ENCODE results near the gene RPL18. TPM values are rescaled to one million over a fixed set of nuclear protein-coding genes. Genes with fewer than 3 reads are reported as not detected.

RPL18 gene
- 3,160 to 3,604 TPM (median 3,243 TPM) in 5 replicates for total RNA-seq (2022; extraction: Qiagen RNA extraction; ENCODE audit: low read depth)

GRCh38 chr19:48618916-48619691 lies at the start of gene RPL18, which contains the start of gene SPHK2:
Gene RPL18, minus strand, starts transcription at chr19:48619178. Its CDS starts 35 bp downstream, at chr19:48619143.
Gene SPHK2, plus strand, starts transcription at chr19:48619506. Its CDS starts 1,009 bp downstream, at chr19:48620515.

GRCh38 chr19:48646001-48646721 lies 27.2 kb upstream of the RPL18 start, which contains the start of gene CA11:
Gene CA11, minus strand, starts transcription at chr19:48646187. Its CDS starts 555 bp downstream, at chr19:48645632.

GRCh38 chr19:48636859-48637448 lies 18.0 kb upstream of the RPL18 start, which contains the start of gene DBP:
Gene DBP, minus strand, starts transcription at chr19:48637379. Its CDS starts 385 bp downstream, at chr19:48636994.

GRCh38 chr19:48614436-48615230 lies 4.3 kb downstream of the RPL18 start, which contains the start of gene FAM83E:
Gene FAM83E, minus strand, starts transcription at chr19:48615076. Its CDS starts 1,704 bp downstream, at chr19:48613372.

GRCh38 chr19:48606463-48607358 lies 12.3 kb downstream of the RPL18 start, which contains the start of gene SPACA4:
Gene SPACA4, plus strand, starts transcription at chr19:48606742. Its CDS starts 237 bp downstream, at chr19:48606979.

Other genes starting within 250 kb of the RPL18 start
- gene KDELR1, start 227.6 kb downstream of the RPL18 start, total RNA-seq (2022; extraction: Qiagen RNA extraction; ENCODE audit: low read depth), result 354 to 463 TPM (median 436 TPM) in 5 replicates
- gene GRIN2D, start 225.5 kb downstream of the RPL18 start, total RNA-seq (2022; extraction: Qiagen RNA extraction; ENCODE audit: low read depth), result 7.3 to 11.8 TPM (median 10.0 TPM) in 5 replicates
- 111 to 131 TPM (median 121 TPM) in 5 replicates for gene GRWD1, start 173.2 kb downstream of the RPL18 start, total RNA-seq (2022; extraction: Qiagen RNA extraction; ENCODE audit: low read depth)
- 1.1 to 2.0 TPM (median 1.2 TPM) in 5 replicates for gene KCNJ14, start 163.6 kb downstream of the RPL18 start, total RNA-seq (2022; extraction: Qiagen RNA extraction; ENCODE audit: low read depth)
- 51.2 to 62.6 TPM (median 58.0 TPM) in 5 replicates for gene CYTH2, start 149.8 kb downstream of the RPL18 start, total RNA-seq (2022; extraction: Qiagen RNA extraction; ENCODE audit: low read depth)
- gene LMTK3, start 107.3 kb downstream of the RPL18 start, total RNA-seq (2022; extraction: Qiagen RNA extraction; ENCODE audit: low read depth), result 2.1 to 4.7 TPM (median 4.2 TPM) in 5 replicates
- gene SULT2B1, start 67.0 kb downstream of the RPL18 start, total RNA-seq (2022; extraction: Qiagen RNA extraction; ENCODE audit: low read depth), result 14.1 to 20.7 TPM (median 15.9 TPM) in 5 replicates
- not detected in 5 replicates for gene SPACA4, start 12.4 kb downstream of the RPL18 start, total RNA-seq (2022; extraction: Qiagen RNA extraction; ENCODE audit: low read depth)
- gene FAM83E, start 4.1 kb downstream of the RPL18 start, total RNA-seq (2022; extraction: Qiagen RNA extraction; ENCODE audit: low read depth), result 0.17 to 0.27 TPM (median 0.24 TPM) in 4 of 5 replicates, not detected in the other
- gene SPHK2, start 328 bp upstream of the RPL18 start, total RNA-seq (2022; extraction: Qiagen RNA extraction; ENCODE audit: low read depth), result 9.4 to 16.7 TPM (median 15.5 TPM) in 5 replicates
- 2.0 to 3.3 TPM (median 2.7 TPM) in 5 replicates for gene DBP, start 18.2 kb upstream of the RPL18 start, total RNA-seq (2022; extraction: Qiagen RNA extraction; ENCODE audit: low read depth)
- 9.7 to 13.2 TPM (median 10.6 TPM) in 5 replicates for gene CA11, start 27.0 kb upstream of the RPL18 start, total RNA-seq (2022; extraction: Qiagen RNA extraction; ENCODE audit: low read depth)
- 0.19 to 0.30 TPM (median 0.23 TPM) in 5 replicates for gene NTN5, start 53.8 kb upstream of the RPL18 start, total RNA-seq (2022; extraction: Qiagen RNA extraction; ENCODE audit: low read depth)
- gene FUT2, start 76.8 kb upstream of the RPL18 start, total RNA-seq (2022; extraction: Qiagen RNA extraction; ENCODE audit: low read depth), result not detected in 5 replicates
- gene MAMSTR, start 100.5 kb upstream of the RPL18 start, total RNA-seq (2022; extraction: Qiagen RNA extraction; ENCODE audit: low read depth), result 0.26 to 0.72 TPM (median 0.41 TPM) in 5 replicates
- gene RASIP1, start 121.4 kb upstream of the RPL18 start, total RNA-seq (2022; extraction: Qiagen RNA extraction; ENCODE audit: low read depth), result 0.29 to 0.75 TPM (median 0.46 TPM) in 5 replicates
- gene IZUMO1, start 127.7 kb upstream of the RPL18 start, total RNA-seq (2022; extraction: Qiagen RNA extraction; ENCODE audit: low read depth), result not detected in 5 replicates
- 0.06 to 0.13 TPM (median 0.07 TPM) in 5 replicates for gene FUT1, start 133.5 kb upstream of the RPL18 start, total RNA-seq (2022; extraction: Qiagen RNA extraction; ENCODE audit: low read depth)
- not detected in 5 replicates for gene FGF21, start 136.3 kb upstream of the RPL18 start, total RNA-seq (2022; extraction: Qiagen RNA extraction; ENCODE audit: low read depth)
- gene BCAT2, start 191.9 kb upstream of the RPL18 start, total RNA-seq (2022; extraction: Qiagen RNA extraction; ENCODE audit: low read depth), result 47.2 to 60.5 TPM (median 56.7 TPM) in 5 replicates
- 13.4 to 17.0 TPM (median 14.8 TPM) in 5 replicates for gene HSD17B14, start 217.3 kb upstream of the RPL18 start, total RNA-seq (2022; extraction: Qiagen RNA extraction; ENCODE audit: low read depth)
- 1.5 to 3.0 TPM (median 2.4 TPM) in 5 replicates for gene PLEKHA4, start 249.4 kb upstream of the RPL18 start, total RNA-seq (2022; extraction: Qiagen RNA extraction; ENCODE audit: low read depth)